CD4-positive, alpha-beta T cell (primary cell): ENCODE data around the gene PKD2L1. TPM values are rescaled to one million over a fixed set of nuclear protein-coding genes. Genes with fewer than 3 reads are reported as not detected.

ENCODE experiments used
- ATAC-seq: fragments of 200-7000 bp; cut with Tn5 transposase; one replicate; pipeline ENCODE4 v1.10.0; 2022; ENCODE audit warnings: mild to moderate bottlenecking; ENCODE audit not compliant: poor library complexity
- CTCF ChIA-PET: fragments of 350-600 bp; sonication (Branson Sonifier 250); formaldehyde crosslinking; loops from one replicate; lab custom pipeline; 2021; ENCODE audit warnings: antibody characterized with exemption, inconsistent platforms; lab: Charles Lee
- POLR2A ChIA-PET: fragments of 350-600 bp; sonication (Branson Sonifier 250); formaldehyde crosslinking; loops from one replicate; lab custom pipeline; 2021; ENCODE audit warnings: antibody characterized with exemption, inconsistent platforms; lab: Charles Lee
- DNase-seq, 14 experiments: peaks; one replicate each; pipeline ENCODE4 v3.0.0-alpha.2; 2013 to 2020; ENCODE audit warnings: mixed read lengths in 2 of 14
- H3K27ac ChIP-seq, 2 donors: one replicate each; pipeline versions ENCODE4 v1.5.1 to v1.7.0; 2013; ENCODE audit warnings: low read length in 2 of 2, low read depth in 1 of 2, mild to moderate bottlenecking in 1 of 2
- H3K27me3 ChIP-seq, 2 experiments: 1 replicate in 1 of 2; 2 replicates in 1 of 2; pipeline versions ENCODE4 v1.6.1 to v1.7.0; 2013; ENCODE audit warnings: low read length in 2 of 2, control low read depth in 1 of 2, mild to moderate bottlenecking in 1 of 2, moderate library complexity in 1 of 2; ENCODE audit not compliant: insufficient read depth in 2 of 2, control insufficient read depth in 1 of 2
- H3K36me3 ChIP-seq: one replicate; pipeline ENCODE4 v1.6.1; 2013; ENCODE audit warnings: low read length, control low read depth; ENCODE audit not compliant: insufficient read depth
- H3K4me1 ChIP-seq: one replicate; pipeline ENCODE4 v1.6.1; 2013; ENCODE audit warnings: low read length, control low read depth; ENCODE audit not compliant: insufficient read depth
- H3K4me3 ChIP-seq: one replicate; pipeline ENCODE4 v1.5.1; 2013; ENCODE audit warnings: mild to moderate bottlenecking, low read length, moderate library complexity
- H3K9me3 ChIP-seq, 2 experiments: 1 replicate in 1 of 2; 2 replicates in 1 of 2; pipeline versions ENCODE4 v1.6.1 to v1.7.0; 2013; ENCODE audit warnings: low read length in 2 of 2, mild to moderate bottlenecking in 2 of 2, control low read depth in 1 of 2, moderate library complexity in 1 of 2; ENCODE audit not compliant: control insufficient read depth in 1 of 2, insufficient read depth in 1 of 2
- H3K27ac Mint-ChIP-seq: one replicate; pipeline ENCODE4 v1.8.0; 2020; ENCODE audit warnings: mixed read lengths
- H3K27me3 Mint-ChIP-seq: one replicate; pipeline ENCODE4 v1.8.0; 2021; ENCODE audit warnings: mixed read lengths
- H3K36me3 Mint-ChIP-seq: one replicate; pipeline ENCODE4 v1.8.0; 2021; ENCODE audit warnings: low read depth, mixed read lengths
- H3K4me1 Mint-ChIP-seq: one replicate; pipeline ENCODE4 v1.8.0; 2021; ENCODE audit warnings: low read depth, mixed read lengths
- H3K4me3 Mint-ChIP-seq: one replicate; pipeline ENCODE4 v1.8.0; 2020; ENCODE audit warnings: mild to moderate bottlenecking, mixed read lengths
- H3K9me3 Mint-ChIP-seq: one replicate; pipeline ENCODE4 v1.8.0; 2020; ENCODE audit warnings: mixed read lengths
- CTCF ChIP-seq: fragments of 200-600 bp; IDR thresholded peaks from one replicate; pipeline ENCODE4 v1.8.0; 2022; ENCODE audit warnings: antibody characterized with exemption, mild to moderate bottlenecking
- intact Hi-C, 2 experiments: fragments of 100-400 bp; cut with DNase I in 1 of 2; cut with micrococcal nuclease in 1 of 2; formaldehyde crosslinking; loops; one replicate each; pipeline versions ENCODE4 v1.15.1 to v1.9.0; 2023 to 2025; cut with DNase I, micrococcal nuclease
- total RNA-seq, 174 experiments: library from RNA in 2 of 174; stranded (reverse) in 2 of 174; gene quantifications; one replicate each; pipeline ENCODE4 v1.2.3 and lab custom pipeline; 2021 to 2026

PKD2L1 gene
- total RNA-seq, 2 experiments from 2014 or later: not detected

- Histone ChIP-seq H3K4me3 (peak overlapping the region; percentile 81), H3K4me1 (peaks cover 49% of the 10 kb centered on the region), H3K9me3 (no peaks in the 10 kb centered on the region), H3K27ac (peak overlapping the region; percentile 78 to 90), H3K27me3 (no peaks in the 10 kb centered on the region), H3K36me3 (no peaks in the 10 kb centered on the region)
- no peaks in the 10 kb centered on the region for H3K9me3 Mint-ChIP-seq
- POLR2A ChIA-PET: no interaction called here
- H3K4me3 Mint-ChIP-seq: no peak overlapping the region
- CTCF ChIA-PET: interaction anchor here (1.1 to 1.6 kb wide), 2 partner anchors 36 to 108 kb away, joined by 3 to 4 read pairs; no protein-coding TSS in a partner anchor
- intact Hi-C loops: no loop called here
- H3K27ac Mint-ChIP-seq: no peak overlapping the region
- H3K36me3 Mint-ChIP-seq: no peaks in the 10 kb centered on the region
- H3K27me3 Mint-ChIP-seq: no peaks in the 10 kb centered on the region
- ATAC-seq (no peak), DNase-seq (no peak)
- H3K4me1 Mint-ChIP-seq: peaks cover 23% of the 10 kb centered on the region
- no peak for TF ChIP-seq CTCF
Measured at GRCh38 chr10:100374200-100374655, 44.2 kb upstream of the PKD2L1 start.

DNA sequence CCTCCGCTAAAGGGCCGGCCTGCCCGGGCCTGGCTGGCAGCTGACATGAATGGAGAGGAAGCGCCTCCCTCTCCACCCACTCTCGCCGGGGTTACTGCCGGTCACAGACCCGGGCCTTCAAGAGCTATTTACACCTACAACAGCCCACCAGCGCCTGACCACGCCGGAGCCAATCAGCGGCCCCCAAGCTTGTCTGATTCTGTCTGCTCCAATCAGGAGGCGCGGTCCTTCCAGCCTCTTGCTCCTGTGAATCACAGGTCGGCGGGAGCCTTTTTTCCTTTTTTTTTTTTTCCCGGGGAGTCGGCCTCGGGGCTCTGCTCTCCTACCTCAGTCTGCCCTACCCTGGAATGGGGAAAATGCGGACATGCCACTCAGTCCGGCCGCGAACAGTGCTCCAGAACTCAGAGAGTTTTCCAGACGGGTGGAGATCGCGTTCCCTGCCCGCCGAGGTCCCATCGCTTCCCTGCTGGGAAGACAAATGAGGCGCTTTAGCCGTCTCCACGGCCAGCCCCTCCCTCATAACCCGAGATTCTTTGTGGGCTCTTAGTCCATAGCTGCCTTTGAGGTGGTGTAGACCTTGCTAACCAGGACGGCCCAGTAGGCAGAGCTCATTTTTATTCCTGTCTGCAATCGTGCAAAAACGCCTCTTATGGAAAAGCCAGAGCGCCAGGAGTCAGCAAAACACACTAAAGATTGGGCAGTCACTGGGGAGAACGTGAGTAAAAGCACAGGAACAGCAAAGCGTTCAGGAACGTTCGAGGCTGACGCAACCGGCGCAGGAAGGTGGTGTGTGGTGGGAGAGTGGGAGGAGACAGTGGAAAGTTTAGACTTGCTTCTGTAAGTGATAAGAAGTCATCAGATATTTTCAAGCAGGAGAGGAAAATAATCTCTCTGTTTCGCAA, 43.5 kb upstream of the PKD2L1 start:
- H3K36me3 Mint-ChIP-seq: no peaks in the 10 kb centered on the region
- H3K4me1 Mint-ChIP-seq: peaks cover 24% of the 10 kb centered on the region
- H3K9me3 ChIP-seq: no peaks in the 10 kb centered on the region
- no peak for TF ChIP-seq CTCF
- peak; percentile 58 to 91 (median 73) for DNase-seq
- H3K4me1 ChIP-seq: peaks cover 49% of the 10 kb centered on the region
- peak; percentile 69 for ATAC-seq
- intact Hi-C loops: loop anchor here (1.0 to 2.0 kb wide), 2 partner anchors 26 to 31 kb away; partner anchors contain the start of gene SCD (in 1 of the 2)
- POLR2A ChIA-PET: interaction anchor here (0.6 to 1.2 kb wide), 3 partner anchors 24 to 143 kb away, joined by 3 to 14 read pairs (median 3); partner anchors contain the start of gene SCD
- no peaks in the 10 kb centered on the region for H3K9me3 Mint-ChIP-seq
- H3K36me3 ChIP-seq: no peaks in the 10 kb centered on the region
- H3K27ac Mint-ChIP-seq: no peak overlapping the region
- H3K4me3 Mint-ChIP-seq: no peak overlapping the region
- peak overlapping the region; percentile 81 for H3K4me3 ChIP-seq
- no peaks in the 10 kb centered on the region for H3K27me3 Mint-ChIP-seq
- H3K27ac ChIP-seq: peak overlapping the region; percentile 78 to 90
- H3K27me3 ChIP-seq: no peaks in the 10 kb centered on the region
- CTCF ChIA-PET: interaction anchor here (0.9 to 1.6 kb wide), 3 partner anchors 35 to 109 kb away, joined by 3 to 4 read pairs (median 3); no protein-coding TSS in a partner anchor

DNA sequence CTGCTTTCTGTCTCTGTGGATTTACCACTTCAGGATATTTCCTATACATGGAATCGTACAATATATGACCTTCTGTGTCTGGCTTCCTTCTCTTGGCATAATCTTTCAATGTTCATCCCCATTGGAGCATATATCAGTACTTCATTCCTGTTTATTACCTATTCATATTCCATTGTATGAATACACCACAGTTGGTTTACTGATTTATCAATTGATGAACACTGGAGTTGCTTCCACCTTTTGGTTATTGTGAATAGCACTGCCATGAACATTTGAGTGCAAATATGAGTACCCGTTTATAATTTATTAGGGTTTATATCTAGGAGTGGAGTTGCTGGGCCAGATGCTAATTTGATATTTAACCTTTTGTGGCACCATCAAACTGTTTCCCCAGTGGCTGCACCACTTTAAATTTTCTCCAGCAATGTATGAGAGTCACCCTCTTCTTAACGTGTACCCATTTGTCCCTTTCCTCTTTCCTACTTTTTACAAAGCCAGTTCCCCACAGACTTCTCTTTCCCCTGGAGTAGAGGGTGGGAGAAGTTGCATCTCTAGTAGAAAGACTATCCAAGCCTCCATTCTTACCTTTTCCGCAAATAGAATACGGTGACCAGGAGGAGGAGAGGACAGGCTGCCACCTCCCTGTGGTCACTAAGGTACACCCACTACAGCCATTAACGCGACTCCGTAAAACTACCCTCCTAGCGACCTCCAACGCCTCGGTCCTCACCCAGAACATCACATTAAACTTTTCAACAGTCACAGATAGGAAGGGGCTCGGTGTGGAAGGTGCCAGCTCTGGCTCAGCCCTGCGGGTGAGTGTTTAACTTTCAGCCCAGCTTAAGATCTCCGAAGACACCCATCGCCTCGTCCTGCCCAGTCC, 42.6 kb upstream of the PKD2L1 start:
- Mint-ChIP-seq H3K4me1 (peaks cover 24% of the 10 kb centered on the region), H3K9me3 (no peaks in the 10 kb centered on the region), H3K27me3 (no peaks in the 10 kb centered on the region), H3K27ac (no peak overlapping the region), H3K36me3 (no peaks in the 10 kb centered on the region), H3K4me3 (no peak overlapping the region)
- intact Hi-C loops: loop anchor here (1.0 to 2.0 kb wide), 2 partner anchors 25 to 30 kb away; partner anchors contain the start of gene SCD (in 1 of the 2)
- H3K4me1 ChIP-seq: peaks cover 49% of the 10 kb centered on the region
- peak overlapping the region; percentile 81 for H3K4me3 ChIP-seq
- H3K36me3 ChIP-seq: no peaks in the 10 kb centered on the region
- no peaks in the 10 kb centered on the region for H3K9me3 ChIP-seq
- ChIA-PET POLR2A (interaction anchor here (0.6 to 3.1 kb wide), 4 partner anchors 23 to 143 kb away, joined by 3 to 15 read pairs (median 8); partner anchors contain the start of gene SCD), CTCF (interaction anchor here (0.9 to 1.6 kb wide), 2 partner anchors 62 to 110 kb away, joined by 3 read pairs; no protein-coding TSS in a partner anchor)
- ATAC-seq (no peak), DNase-seq (no peak)
- no peaks in the 10 kb centered on the region for H3K27me3 ChIP-seq
- peak overlapping the region; percentile 78 to 90 for H3K27ac ChIP-seq
- TF ChIP-seq CTCF: no peak
